B cell (primary cell): ENCODE results near the gene GPT2. TPM values are rescaled to one million over a fixed set of nuclear protein-coding genes. Genes with fewer than 3 reads are reported as not detected.
A peak's percentile ranks its signal among the peaks of the same experiment; 100 is the strongest.

Source experiments
- ATAC-seq: fragments of 200-7000 bp; cut with Tn5 transposase; one replicate; pipeline ENCODE4 v1.10.0; 2021; ENCODE audit warnings: low read depth, mild to moderate bottlenecking, moderate number of reproducible peaks, moderate library complexity
- CTCF ChIA-PET: fragments of 350-600 bp; sonication (Branson Sonifier 250); formaldehyde crosslinking; loops from one replicate; lab custom pipeline; 2021; ENCODE audit warnings: antibody characterized with exemption, inconsistent platforms; lab: Charles Lee
- POLR2A ChIA-PET: fragments of 350-600 bp; sonication (Branson Sonifier 250); formaldehyde crosslinking; loops from one replicate; lab custom pipeline; 2021; ENCODE audit warnings: antibody characterized with exemption; lab: Charles Lee
- DNase-seq: peaks from one replicate; pipeline ENCODE4 v3.0.0; 2013
- H2AFZ ChIP-seq: 2 replicates; pipeline ENCODE4 v1.6.1; 2012; ENCODE audit warnings: mild to moderate bottlenecking, low read depth, low read length; ENCODE audit not compliant: insufficient read depth, poor library complexity, severe bottlenecking
- H3K27ac ChIP-seq, 2 donors: 1 replicate in 1 of 2; 2 replicates in 1 of 2; pipeline ENCODE4 v1.5.1; 2012 to 2013; ENCODE audit warnings: low read length in 2 of 2, mild to moderate bottlenecking in 2 of 2, moderate library complexity in 1 of 2
- H3K27me3 ChIP-seq, 4 experiments: fragments of 200-600 bp in 1 of 4; sonication (generic) in 1 of 4; replicated peaks in 1 of 4; 1 replicate in 2 of 4; 2 replicates in 2 of 4; pipeline versions ENCODE4 v1.6.1 to v1.7.0; 2013 to 2016; ENCODE audit warnings: low read length in 3 of 4, mild to moderate bottlenecking in 2 of 4, mixed read lengths in 1 of 4, moderate library complexity in 1 of 4; ENCODE audit not compliant: insufficient read depth in 4 of 4, control insufficient read depth in 3 of 4; ENCODE audit errors: control extremely low read depth in 1 of 4
- H3K36me3 ChIP-seq, 2 experiments: replicated peaks in 1 of 2; 1 replicate in 1 of 2; 2 replicates in 1 of 2; pipeline versions ENCODE4 v1.6.1 to v1.7.1; 2013; ENCODE audit warnings: low read length in 1 of 2; ENCODE audit not compliant: insufficient read depth in 2 of 2, control insufficient read depth in 1 of 2; ENCODE audit errors: control extremely low read depth in 1 of 2, extremely low read depth in 1 of 2
- H3K4me1 ChIP-seq, 2 donors: fragments of 200-600 bp in 1 of 2; sonication (generic) in 1 of 2; 1 replicate in 1 of 2; 2 replicates in 1 of 2; pipeline versions ENCODE4 v1.5.1 to v1.6.1; 2013 to 2017; ENCODE audit warnings: low read length in 2 of 2; ENCODE audit not compliant: control insufficient read depth in 2 of 2, insufficient read depth in 2 of 2
- H3K4me2 ChIP-seq: replicated peaks from 2 replicates; pipeline ENCODE3; 2012; ENCODE audit warnings: mild to moderate bottlenecking, low read depth, low read length; ENCODE audit not compliant: poor library complexity, severe bottlenecking
- H3K4me3 ChIP-seq, 5 experiments: fragments of 200-600 bp in 1 of 5; sonication (generic) in 1 of 5; 1 replicate in 3 of 5; 2 replicates in 2 of 5; pipeline versions ENCODE4 v1.5.1 to v1.7.0; 2011 to 2016; ENCODE audit warnings: low read length in 4 of 5, mild to moderate bottlenecking in 4 of 5, low read depth in 2 of 5, control low read depth in 1 of 5, moderate library complexity in 1 of 5; ENCODE audit not compliant: insufficient read depth in 1 of 5; ENCODE audit errors: control extremely low read depth in 1 of 5, extremely low read depth in 1 of 5
- H3K79me2 ChIP-seq: fragments of 200-600 bp; sonication (generic); one replicate; pipeline ENCODE4 v1.6.0; 2016; ENCODE audit warnings: low read length; ENCODE audit not compliant: control insufficient read depth, insufficient read depth
- H3K9ac ChIP-seq: fragments of 200-600 bp; sonication (generic); 2 replicates; pipeline ENCODE4 v1.6.1; 2017; ENCODE audit warnings: mild to moderate bottlenecking, low read length, moderate library complexity
- H3K9me3 ChIP-seq, 3 donors: one replicate each; pipeline versions ENCODE4 v1.6.1 to v1.7.1; 2013; ENCODE audit warnings: low read length in 2 of 3; ENCODE audit not compliant: control insufficient read depth in 2 of 3, insufficient read depth in 1 of 3; ENCODE audit errors: control extremely low read depth in 1 of 3
- H4K20me1 ChIP-seq: 2 replicates; pipeline ENCODE4 v1.6.0; 2012; ENCODE audit warnings: mild to moderate bottlenecking, low read length; ENCODE audit not compliant: insufficient read depth, control insufficient read depth, poor library complexity, severe bottlenecking
- H3K27ac Mint-ChIP-seq: one replicate; pipeline ENCODE4 v1.8.0; 2021; ENCODE audit warnings: mixed read lengths
- H3K27me3 Mint-ChIP-seq: one replicate; pipeline ENCODE4 v1.8.0; 2021; ENCODE audit warnings: mixed read lengths
- H3K4me1 Mint-ChIP-seq: one replicate; pipeline ENCODE4 v1.8.0; 2021; ENCODE audit warnings: mixed read lengths
- H3K4me3 Mint-ChIP-seq: one replicate; pipeline ENCODE4 v1.8.0; 2021; ENCODE audit warnings: mixed read lengths
- H3K9me3 Mint-ChIP-seq: one replicate; pipeline ENCODE4 v1.8.0; 2022; ENCODE audit warnings: mixed read lengths; ENCODE audit not compliant: insufficient read depth
- EZH2 ChIP-seq: IDR thresholded peaks from 2 replicates; pipeline ENCODE4 v1.6.1; 2012; ENCODE audit warnings: borderline replicate concordance, low read depth, mild to moderate bottlenecking, moderate library complexity, low read length; ENCODE audit not compliant: insufficient read depth, poor library complexity, severe bottlenecking
- WGBS: methylation state at CpG from one replicate; pipeline ENCODE4 v1.1.5; 2013; ENCODE audit warnings: missing lambda C conversion rate; ENCODE audit not compliant: insufficient coverage; 5-methylcytosine and 5-hydroxymethylcytosine counted together
- intact Hi-C: fragments of 100-400 bp; cut with micrococcal nuclease; formaldehyde crosslinking; loops from one replicate; pipeline ENCODE4 v1.10.0; 2022
- polyA plus RNA-seq: library from polyadenylated mRNA; depleted of rRNA; stranded (reverse); fragments of >200 nt; gene quantifications from 2 replicates; pipeline ENCODE4 v1.2.3, GENCODE V29; 2012
- total RNA-seq, 2 donors: library from RNA; stranded (reverse); fragments of 120-200 nt in 1 of 2; gene quantifications; 1 replicate in 1 of 2; 2 replicates in 1 of 2; pipeline versions ENCODE4 v1.2.3 to v1.2.4, GENCODE V29; 2013 to 2022
- TF ChIP-seq, protein P1 (sequence below): fragments of 200-600 bp; IDR thresholded peaks from one replicate; pipeline ENCODE4 v1.8.0; 2022; ENCODE audit warnings: antibody characterized with exemption, mild to moderate bottlenecking

Gene GPT2
- total and polyA plus RNA-seq, 2 donors (not counting 1 experiment from before 2014, with no cell fraction given), result 6.8 to 9.9 TPM

DNA sequence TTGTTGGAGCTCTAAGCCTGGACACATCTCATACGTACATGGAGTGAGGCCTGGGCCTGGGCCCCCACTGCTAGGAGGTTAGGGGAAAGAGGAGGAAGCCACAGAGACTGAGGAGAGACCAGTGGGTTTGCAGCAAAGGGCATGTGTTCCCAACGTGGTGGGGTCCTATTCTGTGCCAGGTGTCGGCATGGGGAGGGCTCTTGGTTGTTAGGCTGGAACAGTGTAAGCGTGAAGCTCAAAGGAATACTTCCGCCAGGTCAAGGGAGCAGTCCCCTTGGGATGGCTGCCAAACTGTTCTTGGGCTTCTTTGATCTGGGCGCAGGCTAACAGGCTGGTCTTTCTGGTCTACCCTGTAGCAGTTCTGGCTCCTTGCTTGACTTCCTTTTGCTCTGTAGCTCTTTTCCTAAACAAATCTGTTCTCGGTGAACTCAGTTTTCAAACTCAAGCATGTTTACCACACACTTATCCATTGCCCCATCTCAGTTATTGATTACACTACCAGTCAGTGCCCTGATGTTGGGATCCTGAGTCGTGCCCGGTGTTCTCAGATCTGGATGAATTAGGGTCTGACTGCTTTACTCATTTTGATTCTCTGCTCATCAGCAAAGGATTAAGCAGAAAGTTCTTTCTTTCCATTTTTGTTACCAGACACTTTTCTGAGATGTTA lies 36.4 kb downstream of the GPT2 start:
- ATAC-seq (no peak), DNase-seq (no peak)
- Histone ChIP-seq H3K27me3 (no peaks in the 10 kb centered on the region), H3K27ac (no peak overlapping the region), H3K4me3 (no peak overlapping the region), H4K20me1 (no peaks in the 10 kb centered on the region), H3K9me3 (peaks cover 0 to 3% (median 0%) of the 10 kb centered on the region in 3 donors), H2AFZ (no peak overlapping the region), H3K4me2 (no peak overlapping the region), H3K79me2 (peaks cover 2% of the 10 kb centered on the region), H3K9ac (no peak overlapping the region), H3K4me1 (peaks cover 35 to 54% of the 10 kb centered on the region in 2 donors), H3K36me3 (peaks cover 0 to 25% of the 10 kb centered on the region in 2 experiments)
- POLR2A ChIA-PET, result no interaction called here
- CTCF ChIA-PET, result interaction anchor here (1.5 to 7.6 kb wide), 9 partner anchors 9 to 247 kb away, joined by 5 to 149 read pairs (median 20); partner anchors contain the start of gene GPT2
- H3K4me3 Mint-ChIP-seq, result peak overlapping the region; percentile 6
- intact Hi-C loops, result loop anchor here (10.0 kb wide), 1 partner anchor 366 kb away; no protein-coding TSS in a partner anchor
- peaks cover 54% of the 10 kb centered on the region for H3K4me1 Mint-ChIP-seq
- TF ChIP-seq, protein P1, sequence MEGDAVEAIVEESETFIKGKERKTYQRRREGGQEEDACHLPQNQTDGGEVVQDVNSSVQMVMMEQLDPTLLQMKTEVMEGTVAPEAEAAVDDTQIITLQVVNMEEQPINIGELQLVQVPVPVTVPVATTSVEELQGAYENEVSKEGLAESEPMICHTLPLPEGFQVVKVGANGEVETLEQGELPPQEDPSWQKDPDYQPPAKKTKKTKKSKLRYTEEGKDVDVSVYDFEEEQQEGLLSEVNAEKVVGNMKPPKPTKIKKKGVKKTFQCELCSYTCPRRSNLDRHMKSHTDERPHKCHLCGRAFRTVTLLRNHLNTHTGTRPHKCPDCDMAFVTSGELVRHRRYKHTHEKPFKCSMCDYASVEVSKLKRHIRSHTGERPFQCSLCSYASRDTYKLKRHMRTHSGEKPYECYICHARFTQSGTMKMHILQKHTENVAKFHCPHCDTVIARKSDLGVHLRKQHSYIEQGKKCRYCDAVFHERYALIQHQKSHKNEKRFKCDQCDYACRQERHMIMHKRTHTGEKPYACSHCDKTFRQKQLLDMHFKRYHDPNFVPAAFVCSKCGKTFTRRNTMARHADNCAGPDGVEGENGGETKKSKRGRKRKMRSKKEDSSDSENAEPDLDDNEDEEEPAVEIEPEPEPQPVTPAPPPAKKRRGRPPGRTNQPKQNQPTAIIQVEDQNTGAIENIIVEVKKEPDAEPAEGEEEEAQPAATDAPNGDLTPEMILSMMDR, result no peak
- TF ChIP-seq EZH2, result no peak
- H3K9me3 Mint-ChIP-seq, result no peaks in the 10 kb centered on the region
- peak overlapping the region; percentile 62 for H3K27ac Mint-ChIP-seq
- WGBS, result 45% methylated on average over 9 of the region's 9 CpGs
- no peaks in the 10 kb centered on the region for H3K27me3 Mint-ChIP-seq

DNA sequence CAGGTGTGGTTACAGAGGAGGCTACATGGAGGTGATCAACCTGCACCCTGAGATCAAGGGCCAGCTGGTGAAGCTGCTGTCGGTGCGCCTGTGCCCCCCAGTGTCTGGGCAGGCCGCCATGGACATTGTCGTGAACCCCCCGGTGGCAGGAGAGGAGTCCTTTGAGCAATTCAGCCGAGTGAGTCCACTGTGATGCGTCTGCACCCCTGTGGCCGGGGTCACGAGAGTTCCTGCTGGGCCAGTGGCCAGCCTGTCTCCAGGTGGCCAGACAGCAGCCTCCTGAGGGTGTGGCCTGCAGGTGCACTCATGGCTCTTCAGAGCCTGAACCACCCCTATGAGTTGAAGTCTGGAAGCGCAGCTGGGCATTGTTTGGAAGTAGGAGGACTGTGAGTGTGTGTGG lies 38.1 kb downstream of the GPT2 start:
- ChIA-PET CTCF (interaction anchor here (7.6 kb wide), 2 partner anchors 12 to 70 kb away, joined by 81 to 149 read pairs; no protein-coding TSS in a partner anchor), POLR2A (no interaction called here)
- no peak overlapping the region for H3K9ac ChIP-seq
- WGBS, result 96% methylated on average over 10 of the region's 10 CpGs
- no peak for TF ChIP-seq EZH2
- TF ChIP-seq, protein P1, result no peak
- H3K9me3 ChIP-seq, result no peaks in the 10 kb centered on the region
- no peak overlapping the region for H3K4me2 ChIP-seq
- no peaks in the 10 kb centered on the region for H3K79me2 ChIP-seq
- no peak overlapping the region for H3K4me3 ChIP-seq
- ATAC-seq (no peak), DNase-seq (no peak)
- H4K20me1 ChIP-seq, result no peaks in the 10 kb centered on the region
- Mint-ChIP-seq H3K4me1 (peaks cover 38% of the 10 kb centered on the region), H3K4me3 (no peak overlapping the region), H3K9me3 (no peaks in the 10 kb centered on the region), H3K27ac (no peak overlapping the region), H3K27me3 (no peaks in the 10 kb centered on the region)
- no peak overlapping the region for H3K27ac ChIP-seq
- H3K27me3 ChIP-seq, result no peaks in the 10 kb centered on the region
- intact Hi-C loops, result loop anchor here (10.0 kb wide), 1 partner anchor 367 kb away; no protein-coding TSS in a partner anchor
- H3K36me3 ChIP-seq, result peaks cover 0 to 29% of the 10 kb centered on the region in 2 experiments
- H2AFZ ChIP-seq, result no peak overlapping the region
- peaks cover 20 to 37% of the 10 kb centered on the region in 2 donors for H3K4me1 ChIP-seq
